ENCODE results near the gene NRXN2. TPM values are rescaled to one million over a fixed set of nuclear protein-coding genes. Genes with fewer than 3 reads are reported as not detected.

The NRXN2 gene
- total RNA-seq, 1 donor from 2014 or later, result 0.72 TPM

- ATAC-seq (no peak), DNase-seq (peak; percentile 35)
- Histone ChIP-seq H3K27me3 (peaks cover 24% of the 10 kb centered on the region), H3K36me3 (no peaks in the 10 kb centered on the region), H3K27ac (no peak overlapping the region), H3K4me1 (no peaks in the 10 kb centered on the region), H3K4me3 (no peak overlapping the region), H3K9me3 (no peaks in the 10 kb centered on the region)
- intact Hi-C loops (cut with DNase I), result no loop called here
- TF ChIP-seq CTCF (IDR thresholded peaks at IDR 0.05), result no peak
These were observed 28.8 kb downstream of the NRXN2 start for GRCh38 chr11:64694026-64694755.

- intact Hi-C loops (cut with DNase I), result no loop called here
- H3K4me3 ChIP-seq, result no peak overlapping the region
- H3K27me3 ChIP-seq, result peaks cover 24% of the 10 kb centered on the region
- no peak for TF ChIP-seq CTCF (IDR thresholded peaks at IDR 0.05)
- peaks cover 5% of the 10 kb centered on the region for H3K4me1 ChIP-seq
- no peaks in the 10 kb centered on the region for H3K9me3 ChIP-seq
- ATAC-seq (no peak), DNase-seq (peak; percentile 31)
- no peak overlapping the region for H3K27ac ChIP-seq
- H3K36me3 ChIP-seq, result no peaks in the 10 kb centered on the region
These were observed 30.1 kb downstream of the NRXN2 start for GRCh38 chr11:64692764-64693331.

- H3K4me1 ChIP-seq, result peaks cover 8% of the 10 kb centered on the region
- TF ChIP-seq CTCF (IDR thresholded peaks at IDR 0.05), result no peak
- no peak overlapping the region for H3K27ac ChIP-seq
- no peak overlapping the region for H3K4me3 ChIP-seq
- peaks cover 24% of the 10 kb centered on the region for H3K27me3 ChIP-seq
- no peaks in the 10 kb centered on the region for H3K9me3 ChIP-seq
- H3K36me3 ChIP-seq, result no peaks in the 10 kb centered on the region
- DNase-seq, result no peak
- no peak for ATAC-seq
- intact Hi-C loops (cut with DNase I), result no loop called here
These were observed 31.5 kb downstream of the NRXN2 start for GRCh38 chr11:64691543-64691942.

GRCh38 chr11:64690235-64690634, 32.8 kb downstream of the NRXN2 start:
- no peak for ATAC-seq
- TF ChIP-seq CTCF (IDR thresholded peaks at IDR 0.05), result no peak

GRCh38 chr11:64688534-64688982, 34.4 kb downstream of the NRXN2 start:
- Histone ChIP-seq H3K4me1 (peaks cover 8% of the 10 kb centered on the region), H3K27me3 (peaks cover 8% of the 10 kb centered on the region), H3K36me3 (no peaks in the 10 kb centered on the region), H3K4me3 (peak overlapping the region; percentile 44), H3K9me3 (no peaks in the 10 kb centered on the region), H3K27ac (peak overlapping the region; percentile 63)
- DNase-seq (peak; percentile 92), ATAC-seq (peak; percentile 92)
- peak; percentile 96 for TF ChIP-seq CTCF (IDR thresholded peaks at IDR 0.05)
- intact Hi-C loops (cut with DNase I), result no loop called here

More at GRCh38 chr11:64690235-64690634, 32.8 kb downstream of the NRXN2 start:
- no peak overlapping the region for H3K4me3 ChIP-seq
- DNase-seq, result peak; percentile 38
- peaks cover 24% of the 10 kb centered on the region for H3K27me3 ChIP-seq
- intact Hi-C loops (cut with DNase I), result no loop called here
- no peak overlapping the region for H3K27ac ChIP-seq
- peaks cover 8% of the 10 kb centered on the region for H3K4me1 ChIP-seq
- no peaks in the 10 kb centered on the region for H3K36me3 ChIP-seq
- H3K9me3 ChIP-seq, result no peaks in the 10 kb centered on the region
